ENCODE data around the gene GPD1L.

GPD1L gene

GRCh38 chr3:32154205-32154579 lies 47.8 kb downstream of the GPD1L start:
- TF ChIP-seq, protein P1, sequence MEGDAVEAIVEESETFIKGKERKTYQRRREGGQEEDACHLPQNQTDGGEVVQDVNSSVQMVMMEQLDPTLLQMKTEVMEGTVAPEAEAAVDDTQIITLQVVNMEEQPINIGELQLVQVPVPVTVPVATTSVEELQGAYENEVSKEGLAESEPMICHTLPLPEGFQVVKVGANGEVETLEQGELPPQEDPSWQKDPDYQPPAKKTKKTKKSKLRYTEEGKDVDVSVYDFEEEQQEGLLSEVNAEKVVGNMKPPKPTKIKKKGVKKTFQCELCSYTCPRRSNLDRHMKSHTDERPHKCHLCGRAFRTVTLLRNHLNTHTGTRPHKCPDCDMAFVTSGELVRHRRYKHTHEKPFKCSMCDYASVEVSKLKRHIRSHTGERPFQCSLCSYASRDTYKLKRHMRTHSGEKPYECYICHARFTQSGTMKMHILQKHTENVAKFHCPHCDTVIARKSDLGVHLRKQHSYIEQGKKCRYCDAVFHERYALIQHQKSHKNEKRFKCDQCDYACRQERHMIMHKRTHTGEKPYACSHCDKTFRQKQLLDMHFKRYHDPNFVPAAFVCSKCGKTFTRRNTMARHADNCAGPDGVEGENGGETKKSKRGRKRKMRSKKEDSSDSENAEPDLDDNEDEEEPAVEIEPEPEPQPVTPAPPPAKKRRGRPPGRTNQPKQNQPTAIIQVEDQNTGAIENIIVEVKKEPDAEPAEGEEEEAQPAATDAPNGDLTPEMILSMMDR (IDR thresholded peaks at IDR 0.05; ENCODE audit: control insufficient read depth, insufficient read depth, low read depth, low read length, missing control alignments): peak; percentile 45
- DNase-seq (ENCODE audit: low read depth): no peak
- no peak overlapping the region for H3K4me3 ChIP-seq (ENCODE audit: control insufficient read depth, low read depth, low read length)

GRCh38 chr3:32155117-32155516 lies 48.7 kb downstream of the GPD1L start:
- no peak overlapping the region for H3K4me3 ChIP-seq (ENCODE audit: control insufficient read depth, low read depth, low read length)
- TF ChIP-seq, protein P1 (IDR thresholded peaks at IDR 0.05; ENCODE audit: control insufficient read depth, insufficient read depth, low read depth, low read length, missing control alignments): no peak
- no peak for DNase-seq (ENCODE audit: low read depth)

- TF ChIP-seq, protein P1 (IDR thresholded peaks at IDR 0.05; ENCODE audit: control insufficient read depth, insufficient read depth, low read depth, low read length, missing control alignments): no peak
- no peak for DNase-seq (ENCODE audit: low read depth)
- no peak overlapping the region for H3K4me3 ChIP-seq (ENCODE audit: control insufficient read depth, low read depth, low read length)
These were observed 51.3 kb downstream of the GPD1L start for GRCh38 chr3:32157600-32158264.

GRCh38 chr3:32160706-32161214 lies 54.3 kb downstream of the GPD1L start:
- no peak for DNase-seq (ENCODE audit: low read depth)
- H3K4me3 ChIP-seq (ENCODE audit: control insufficient read depth, low read depth, low read length): no peak overlapping the region
- TF ChIP-seq, protein P1 (IDR thresholded peaks at IDR 0.05; ENCODE audit: control insufficient read depth, insufficient read depth, low read depth, low read length, missing control alignments): no peak

DNA sequence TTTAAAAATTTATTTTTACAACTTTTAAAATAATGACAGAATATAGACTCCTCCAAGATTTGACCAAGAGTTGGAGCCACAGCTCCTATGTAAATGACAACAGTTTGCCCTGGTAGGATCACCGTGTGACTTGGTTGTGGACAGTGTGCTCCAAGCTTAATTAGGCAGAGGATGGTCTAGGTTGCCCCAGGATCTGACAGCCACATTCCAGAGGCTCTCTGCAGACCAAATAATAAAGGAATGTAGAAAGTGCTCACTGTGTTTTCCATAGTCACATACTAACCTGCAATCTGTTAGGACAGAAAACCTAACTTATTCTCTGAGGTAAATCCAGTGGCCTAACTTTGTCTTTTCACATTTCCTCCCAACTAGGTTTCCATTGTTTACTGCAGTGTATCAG lies 59.0 kb downstream of the GPD1L start:
- DNase-seq (ENCODE audit: low read depth): no peak
- H3K4me3 ChIP-seq (ENCODE audit: control insufficient read depth, low read depth, low read length): no peak overlapping the region
- TF ChIP-seq, protein P1 (IDR thresholded peaks at IDR 0.05; ENCODE audit: control insufficient read depth, insufficient read depth, low read depth, low read length, missing control alignments): no peak

DNA sequence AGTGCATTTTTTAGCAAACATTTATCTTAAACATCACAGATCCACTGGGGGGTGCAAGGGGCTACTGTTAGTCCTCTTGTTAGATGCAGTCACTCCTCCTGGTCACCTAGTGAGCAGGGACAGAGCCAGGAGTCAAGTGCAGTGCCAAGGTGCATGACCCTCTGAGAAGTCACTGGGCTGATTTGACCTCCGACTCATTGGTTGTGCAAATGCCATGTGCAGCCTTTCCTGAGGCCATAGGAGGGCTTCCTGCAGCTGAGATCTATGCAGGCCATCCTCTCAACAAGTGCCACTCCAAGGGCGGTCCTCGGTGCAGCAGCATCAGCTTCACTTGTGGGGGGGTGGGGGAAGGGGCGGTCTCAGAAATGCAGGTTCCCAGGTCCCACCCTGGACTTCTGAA lies 60.2 kb downstream of the GPD1L start:
- no peak for DNase-seq (ENCODE audit: low read depth)
- TF ChIP-seq, protein P1 (IDR thresholded peaks at IDR 0.05; ENCODE audit: control insufficient read depth, insufficient read depth, low read depth, low read length, missing control alignments): no peak
- no peak overlapping the region for H3K4me3 ChIP-seq (ENCODE audit: control insufficient read depth, low read depth, low read length)

Data from AG09309 (cell line).